ENCODE measurements around the gene ADAM17.
"Not testable (repeated sequence)": the region's sequence is repeated elsewhere in the genome, so short reads cannot be mapped to it uniquely, and the experiment has no call there.

ADAM17 gene

DNA sequence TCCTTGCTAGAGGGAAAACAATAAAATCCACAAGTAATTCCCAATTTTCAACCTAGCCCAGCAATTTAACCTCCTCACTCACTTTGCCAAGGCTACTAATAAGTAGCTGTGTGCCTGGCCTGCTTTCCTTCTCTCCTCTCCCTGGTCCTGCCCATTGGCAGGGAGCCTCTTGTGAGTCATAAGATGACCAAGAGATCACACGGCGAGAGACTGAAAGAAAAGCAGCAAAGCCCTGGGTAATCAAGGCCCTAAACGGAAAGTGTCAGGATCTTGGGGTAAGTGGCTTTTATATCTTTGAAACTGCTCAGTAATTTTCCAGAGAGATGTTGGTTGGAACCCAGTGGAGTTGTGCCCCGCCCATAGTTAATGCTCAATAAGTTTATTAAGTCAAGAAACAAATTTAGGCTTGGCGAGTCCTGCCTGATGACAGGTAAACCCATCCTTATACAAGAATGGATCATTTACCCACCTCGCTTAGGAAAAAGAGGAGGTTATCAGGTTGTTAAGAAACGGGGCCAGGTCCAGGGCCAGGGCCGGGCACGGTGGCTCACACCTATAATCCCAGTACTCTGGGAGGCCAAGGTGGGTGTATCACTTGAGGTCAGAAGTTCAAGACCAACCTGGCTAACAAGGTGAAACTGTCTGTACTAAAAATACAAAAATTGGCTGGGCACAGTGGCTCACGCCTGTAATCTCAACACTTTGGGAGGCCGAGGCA, 10.0 kb upstream of the ADAM17 start:
- peak; percentile 91 for DNase-seq (ENCODE audit: low read depth)

GRCh38 chr2:9560628-9561027, 5.0 kb upstream of the ADAM17 start:
- DNase-seq (ENCODE audit: low read depth), result no peak

GRCh38 chr2:9558948-9559381, 3.3 kb upstream of the ADAM17 start:
- peak; percentile 93 for DNase-seq (ENCODE audit: low read depth)

DNA sequence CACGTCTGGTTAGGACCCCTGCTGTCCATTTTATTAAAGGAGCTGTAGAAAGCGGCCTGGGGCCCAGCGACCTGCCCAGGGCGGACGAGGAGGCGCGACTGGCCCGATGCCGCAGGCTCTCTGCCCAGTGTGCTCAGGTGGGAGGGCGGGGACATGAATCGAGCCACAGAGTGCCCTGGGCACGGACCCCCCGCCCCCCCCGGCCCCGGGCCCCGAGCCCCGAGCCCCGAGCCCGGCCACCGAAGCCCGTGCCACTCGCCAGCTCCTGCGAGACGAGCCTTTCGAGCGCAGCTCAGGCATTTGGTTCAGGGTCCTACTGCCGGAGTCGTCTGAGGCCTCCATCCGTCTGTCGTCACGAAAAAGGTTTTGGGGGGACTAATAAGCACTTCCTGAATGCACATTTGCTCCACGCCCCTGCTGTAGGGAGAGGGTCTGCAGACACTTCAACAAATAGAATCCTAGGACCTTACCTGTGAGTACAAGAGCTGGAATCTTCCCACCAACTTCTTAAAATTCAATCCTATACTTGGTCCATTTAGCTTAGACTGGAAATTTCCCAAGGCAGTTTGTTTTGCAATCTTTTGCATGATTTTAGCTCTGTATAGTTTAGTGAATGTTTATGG, 602 bp upstream of the ADAM17 start:
- no peak for DNase-seq (ENCODE audit: low read depth)

- DNase-seq (ENCODE audit: low read depth), result peak; percentile 90
Observed at GRCh38 chr2:9554921-9555296, 721 bp downstream of the ADAM17 start.

DNA sequence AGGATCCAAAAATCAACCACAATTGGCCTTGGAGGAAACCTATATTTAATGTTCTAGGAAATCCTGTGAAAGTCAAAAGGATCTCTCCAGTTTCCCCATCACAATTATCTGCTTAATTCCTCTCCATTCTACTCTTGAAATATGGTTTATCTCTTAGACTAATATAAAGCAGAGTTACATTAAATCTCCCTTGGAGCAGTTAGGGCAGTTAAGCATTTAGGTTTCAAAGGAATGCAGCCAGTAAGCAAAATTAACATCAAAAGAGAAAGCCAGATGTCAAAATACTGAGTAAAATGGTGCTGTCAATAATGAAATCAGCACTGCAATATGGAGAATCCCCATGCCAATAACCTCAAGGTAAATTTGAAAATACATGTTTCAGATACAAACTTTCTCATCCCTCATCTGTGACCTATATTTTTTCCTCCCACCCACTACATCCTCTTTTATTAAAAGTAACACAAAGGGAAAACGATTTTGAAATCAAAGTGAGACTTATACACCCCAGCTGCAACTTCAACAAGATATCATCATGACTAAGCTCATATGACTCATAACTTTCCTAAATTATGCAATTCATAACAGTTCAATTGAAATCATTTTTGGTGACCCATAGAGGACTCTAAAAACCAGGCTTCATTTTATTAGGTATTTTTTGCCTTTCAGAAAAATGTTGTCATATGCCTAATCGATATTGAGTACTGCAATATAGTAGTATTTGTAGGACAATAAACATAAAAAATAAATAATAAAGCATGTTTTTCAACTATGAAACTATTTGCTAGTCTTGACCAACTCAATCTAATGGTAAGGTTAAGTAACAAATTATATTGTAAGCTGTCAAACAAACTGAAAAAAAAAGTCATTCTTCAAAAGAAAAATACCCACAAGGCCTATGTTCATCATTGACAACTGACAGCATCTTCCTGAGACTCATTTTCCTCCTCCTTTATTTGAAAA, 3.1 kb downstream of the ADAM17 start:
- peak; percentile 78 for DNase-seq (ENCODE audit: low read depth)

GRCh38 chr2:9550859-9551391, 4.7 kb downstream of the ADAM17 start:
- DNase-seq (ENCODE audit: low read depth), result not testable (repeated sequence)

GRCh38 chr2:9549420-9549819, 6.2 kb downstream of the ADAM17 start:
- DNase-seq (ENCODE audit: low read depth), result no peak

DNA sequence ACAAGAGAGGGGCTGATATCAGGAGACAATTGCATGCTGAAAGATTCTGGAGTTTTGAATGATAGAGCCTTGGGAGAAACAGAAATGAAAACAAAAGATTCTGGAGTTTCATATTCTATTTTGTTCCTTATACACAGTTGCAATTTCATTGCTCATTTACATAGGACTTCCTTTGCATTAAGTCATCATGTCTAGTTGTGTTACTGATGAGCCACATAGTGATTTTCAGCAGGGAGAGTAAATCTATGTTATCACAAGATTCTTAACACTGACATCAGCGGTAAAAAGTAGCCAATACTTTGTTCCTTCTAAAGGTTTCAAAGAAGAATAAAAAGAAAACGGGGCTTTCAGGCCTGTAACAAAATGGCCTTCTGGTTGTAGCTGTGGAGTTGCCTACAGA, 7.1 kb downstream of the ADAM17 start:
- no peak for DNase-seq (ENCODE audit: low read depth)

DNA sequence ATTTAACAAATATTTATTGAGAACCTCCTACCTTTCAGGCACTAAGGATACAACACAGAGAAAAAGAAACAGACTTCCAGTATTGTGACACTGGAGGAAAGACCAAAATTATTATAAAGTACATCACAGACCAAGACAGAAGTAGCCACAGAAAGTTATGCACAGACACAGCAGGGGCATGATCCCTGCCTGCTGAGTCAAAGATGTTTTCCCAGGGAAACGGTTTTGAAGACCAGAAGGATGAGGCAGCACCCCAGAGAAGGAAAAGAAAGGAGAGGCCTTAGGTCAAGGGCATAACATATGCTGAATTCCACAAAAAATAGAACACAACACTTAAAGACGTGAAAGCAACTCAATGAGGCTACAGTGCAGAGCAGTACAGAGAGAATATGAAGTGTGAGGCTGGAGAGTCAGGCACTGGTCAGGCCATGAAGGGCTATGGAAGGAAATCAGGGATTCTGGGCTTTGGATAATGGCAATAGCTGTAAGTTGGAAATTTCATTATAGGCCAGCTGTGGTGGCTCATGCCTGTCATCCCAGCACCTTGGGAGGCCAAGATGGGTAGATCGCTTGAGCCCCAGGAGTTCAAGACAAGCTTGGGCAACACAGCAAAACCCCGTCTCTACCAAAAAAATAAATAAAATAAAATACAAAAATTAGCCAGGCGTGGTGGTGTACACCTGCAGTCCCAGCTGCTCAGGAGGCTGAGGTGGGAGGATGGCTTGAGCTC, 8.2 kb downstream of the ADAM17 start:
- DNase-seq (ENCODE audit: low read depth), result no peak

- DNase-seq (ENCODE audit: low read depth), result no peak
Observed at GRCh38 chr2:9545502-9545901, 10.1 kb downstream of the ADAM17 start.

DNA sequence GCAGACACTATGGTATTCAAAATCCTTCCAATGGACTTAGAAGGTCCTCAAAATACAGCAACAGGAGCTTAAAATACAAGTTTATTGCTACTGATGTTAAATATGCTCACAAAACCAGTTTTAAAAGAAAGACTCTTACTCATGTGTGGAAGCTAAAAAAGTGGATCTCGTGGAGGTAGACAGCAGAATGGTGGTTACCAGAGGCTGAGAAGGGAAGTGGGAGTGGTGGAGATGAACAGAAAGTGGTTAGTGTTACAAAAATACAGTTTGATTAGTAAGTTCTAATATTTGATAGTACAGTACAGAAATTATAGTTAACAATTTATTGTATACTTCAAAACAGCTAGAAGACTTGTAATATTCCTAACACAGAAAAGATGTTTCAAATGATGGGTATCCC, 12.1 kb downstream of the ADAM17 start:
- no peak for DNase-seq (ENCODE audit: low read depth)

DNA sequence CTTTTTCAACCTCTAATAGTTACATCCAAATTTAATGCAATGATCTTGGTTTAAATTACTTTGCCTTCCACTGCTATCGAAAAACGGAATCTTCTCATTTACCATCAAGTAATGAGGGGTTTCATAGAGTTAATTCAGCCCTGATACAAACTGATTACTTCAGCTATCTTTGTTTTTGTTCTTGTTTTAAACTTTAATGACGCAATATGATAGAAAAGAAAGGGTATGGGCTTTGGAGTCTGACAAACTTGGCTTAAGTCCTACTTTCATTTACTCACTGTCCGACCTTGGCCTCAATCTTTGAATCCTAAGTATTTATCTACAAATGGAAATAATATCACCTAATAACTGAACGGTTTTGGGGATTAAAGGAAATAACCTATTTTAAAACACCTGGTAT, 16.1 kb downstream of the ADAM17 start:
- peak; percentile 45 for DNase-seq (ENCODE audit: low read depth)

DNA sequence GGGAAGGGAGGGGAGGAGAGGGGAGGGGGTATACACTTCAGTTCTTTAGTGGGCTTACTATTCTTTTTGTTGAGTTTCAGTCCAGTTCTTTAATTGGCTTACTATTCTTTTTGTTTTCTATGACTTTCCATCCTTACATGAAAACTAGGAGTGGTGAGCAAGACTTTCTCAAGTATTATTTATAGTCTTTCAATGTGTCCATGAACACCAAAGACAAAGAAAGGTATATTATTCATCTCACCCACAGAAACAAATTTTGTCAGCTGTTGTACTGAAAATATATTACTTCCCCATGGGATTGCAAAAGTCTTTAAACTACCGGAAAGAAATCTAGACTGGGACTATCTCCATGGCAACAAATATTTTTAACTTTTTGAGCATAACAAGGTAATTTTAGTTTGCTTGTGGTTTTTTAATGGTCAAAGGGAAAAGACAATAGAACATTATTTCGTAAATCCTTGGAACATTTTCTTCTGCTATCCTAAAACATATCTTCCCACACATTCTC, 17.6 kb downstream of the ADAM17 start:
- peak; percentile 63 for DNase-seq (ENCODE audit: low read depth)

DNA sequence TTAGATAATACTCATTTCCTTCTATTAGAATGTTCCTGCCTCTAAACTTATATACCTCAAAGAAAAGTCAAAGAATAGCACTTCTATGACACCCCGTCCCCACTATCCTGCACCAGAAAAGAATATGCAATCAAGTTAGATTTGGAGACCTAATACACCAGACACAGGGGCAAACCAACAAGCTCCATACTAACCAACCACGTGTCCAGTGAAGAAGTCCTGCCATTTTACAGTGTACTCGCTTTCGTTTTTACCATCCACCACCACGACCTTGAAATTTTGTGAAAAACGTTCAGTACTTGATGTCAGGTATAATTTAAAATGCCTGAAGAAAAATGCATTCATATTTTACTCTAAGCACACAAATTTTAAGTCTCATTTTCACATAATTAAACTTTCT, 19.1 kb downstream of the ADAM17 start:
- DNase-seq (ENCODE audit: low read depth), result no peak

DNA sequence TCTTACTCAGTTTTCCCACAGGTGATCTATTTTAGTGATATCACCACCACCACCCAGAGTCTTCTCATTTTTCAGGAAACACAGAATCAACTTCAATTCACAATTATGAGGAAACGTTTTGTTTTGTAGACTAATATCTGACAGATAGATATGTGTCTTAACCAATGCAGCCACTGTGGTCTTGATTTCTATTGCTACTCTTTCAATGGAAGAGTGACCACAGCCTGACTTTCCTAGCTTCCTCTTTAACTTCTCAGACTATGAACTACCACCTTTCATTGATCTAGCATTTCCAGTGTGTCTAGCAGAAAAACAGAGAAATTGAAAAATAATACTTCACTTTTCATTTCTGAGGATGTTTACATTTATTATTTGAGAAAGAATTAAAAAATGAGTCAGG, 20.5 kb downstream of the ADAM17 start:
- no peak for DNase-seq (ENCODE audit: low read depth)

DNA sequence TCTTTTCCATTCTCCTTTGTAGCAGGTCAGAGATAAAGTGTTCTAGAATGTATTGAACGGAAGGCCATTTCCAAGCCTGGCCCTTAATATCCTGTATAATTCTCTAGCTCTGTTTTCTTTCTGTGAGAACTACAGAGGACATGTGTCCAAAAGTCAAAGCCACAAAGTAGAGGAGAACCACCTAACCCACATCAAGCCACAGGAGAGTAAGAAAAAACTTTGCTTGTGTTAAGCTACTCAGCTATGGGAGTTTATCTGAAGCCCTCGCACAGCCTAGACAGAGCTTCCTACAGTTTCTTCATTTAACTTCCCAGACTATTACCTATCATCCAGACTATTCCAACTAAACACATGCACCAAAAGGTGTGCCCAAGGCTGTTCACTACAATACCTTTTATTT, 22.0 kb downstream of the ADAM17 start:
- no peak for DNase-seq (ENCODE audit: low read depth)

DNA sequence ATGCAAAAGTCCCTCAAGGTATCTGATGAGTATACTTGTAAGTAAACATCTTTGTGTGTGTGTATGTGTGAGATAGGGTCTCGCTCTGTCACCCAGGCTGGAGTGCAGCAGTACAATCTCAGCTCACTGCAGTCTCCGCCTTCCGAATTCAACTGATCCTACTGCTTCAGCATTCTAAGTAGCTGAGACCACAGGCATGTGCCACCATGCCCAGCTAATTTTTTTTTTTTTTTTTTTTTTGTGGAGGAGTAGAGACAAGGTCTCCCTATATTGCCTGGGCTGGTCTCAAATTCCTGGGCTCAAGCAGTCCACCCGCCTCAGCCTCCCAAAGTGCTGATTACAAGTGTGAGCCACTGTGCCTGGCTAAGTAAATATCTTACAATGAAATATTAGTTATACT, 23.2 kb downstream of the ADAM17 start:
- DNase-seq (ENCODE audit: low read depth), result no peak

- DNase-seq (ENCODE audit: low read depth), result no peak
Observed at GRCh38 chr2:9527995-9528787, 27.4 kb downstream of the ADAM17 start.

DNA sequence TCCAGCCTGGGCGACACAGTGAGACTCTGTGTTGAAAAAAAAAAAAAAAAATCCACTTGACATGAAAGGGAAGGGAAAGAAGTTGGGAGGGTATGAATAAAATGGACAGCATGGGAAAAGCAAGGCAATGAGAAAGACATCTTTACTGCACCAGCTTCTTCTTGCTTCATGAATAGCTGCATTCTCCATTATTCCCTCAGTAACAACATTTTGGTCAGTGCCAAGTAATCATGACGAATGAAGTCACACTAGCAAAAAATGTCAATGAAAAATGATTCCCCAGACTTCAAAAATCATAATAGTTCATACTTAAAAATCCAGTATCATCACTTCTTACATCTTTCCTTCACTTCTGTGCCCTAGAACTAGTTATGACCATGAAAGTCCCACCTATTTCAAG, 30.4 kb downstream of the ADAM17 start:
- no peak for DNase-seq (ENCODE audit: low read depth)

- no peak for DNase-seq (ENCODE audit: low read depth)
Observed at GRCh38 chr2:9524291-9524690, 31.3 kb downstream of the ADAM17 start.

All from fibroblast of the conjunctiva (primary cell).